Inflammatory macrophage treated with lipopolysaccharide for 4 hours (primary cell): ENCODE measurements around the gene ALG1.
"Not testable (repeated sequence)": the region's sequence is repeated elsewhere in the genome, so short reads cannot be mapped to it uniquely, and the experiment has no call there.

Experiments
- DNase-seq: peaks from one replicate; pipeline ENCODE4 v3.0.0-alpha.2; 2020

Gene ALG1

GRCh38 chr16:5071681-5072333, at the start of gene ALG1:
Gene ALG1 (plus strand): TSS chr16:5071843. CDS start chr16:5071850, 7 bp downstream.
- peak; percentile 90 for DNase-seq

- DNase-seq, result no peak
These were observed 49.1 kb upstream of the ALG1 start for GRCh38 chr16:5022521-5022920.

- no peak for DNase-seq
These were observed 47.0 kb upstream of the ALG1 start for GRCh38 chr16:5024632-5025031.

GRCh38 chr16:5025171-5025632, 46.4 kb upstream of the ALG1 start:
- DNase-seq, result no peak

- DNase-seq, result no peak
These were observed 45.0 kb upstream of the ALG1 start for GRCh38 chr16:5026664-5027063.

GRCh38 chr16:5027086-5027485, 44.6 kb upstream of the ALG1 start:
- no peak for DNase-seq

GRCh38 chr16:5027575-5028235, 43.9 kb upstream of the ALG1 start:
- no peak for DNase-seq

- no peak for DNase-seq
These were observed 42.6 kb upstream of the ALG1 start for GRCh38 chr16:5028950-5029475.

GRCh38 chr16:5030251-5030870, 41.3 kb upstream of the ALG1 start:
- DNase-seq, result no peak

- no peak for DNase-seq
These were observed 40.0 kb upstream of the ALG1 start for GRCh38 chr16:5031601-5032000.

- DNase-seq, result peak; percentile 29
These were observed 38.9 kb upstream of the ALG1 start for GRCh38 chr16:5032748-5033167.

- DNase-seq, result peak; percentile 78
These were observed 38.1 kb upstream of the ALG1 start, which contains the start of gene NAGPA for GRCh38 chr16:5033256-5034166. Gene NAGPA (minus strand): TSS chr16:5033935. CDS start chr16:5033914, 21 bp downstream.

GRCh38 chr16:5034167-5034523, 37.5 kb upstream of the ALG1 start:
- DNase-seq, result no peak

GRCh38 chr16:5035909-5036227, 35.8 kb upstream of the ALG1 start:
- DNase-seq, result no peak

GRCh38 chr16:5036228-5037156, 35.2 kb upstream of the ALG1 start:
- DNase-seq, result no peak

- no peak for DNase-seq
These were observed 31.2 kb upstream of the ALG1 start for GRCh38 chr16:5040451-5040850.

GRCh38 chr16:5041600-5042133, 30.0 kb upstream of the ALG1 start:
- no peak for DNase-seq

GRCh38 chr16:5042574-5043171, 29.0 kb upstream of the ALG1 start:
- DNase-seq, result no peak

GRCh38 chr16:5044011-5044540, 27.6 kb upstream of the ALG1 start:
- no peak for DNase-seq

GRCh38 chr16:5044581-5044980, 27.1 kb upstream of the ALG1 start:
- DNase-seq, result not testable (repeated sequence)
